Iris pigment epithelial cell (primary cell): ENCODE data around the gene GTF3C6.
"Not testable (repeated sequence)": the region's sequence is repeated elsewhere in the genome, so short reads cannot be mapped to it uniquely, and the experiment has no call there.

Source experiments
- DNase-seq: peaks from one replicate; pipeline ENCODE4 v3.0.0-alpha.2; 2011; ENCODE audit warnings: low read depth

Gene GTF3C6

DNA sequence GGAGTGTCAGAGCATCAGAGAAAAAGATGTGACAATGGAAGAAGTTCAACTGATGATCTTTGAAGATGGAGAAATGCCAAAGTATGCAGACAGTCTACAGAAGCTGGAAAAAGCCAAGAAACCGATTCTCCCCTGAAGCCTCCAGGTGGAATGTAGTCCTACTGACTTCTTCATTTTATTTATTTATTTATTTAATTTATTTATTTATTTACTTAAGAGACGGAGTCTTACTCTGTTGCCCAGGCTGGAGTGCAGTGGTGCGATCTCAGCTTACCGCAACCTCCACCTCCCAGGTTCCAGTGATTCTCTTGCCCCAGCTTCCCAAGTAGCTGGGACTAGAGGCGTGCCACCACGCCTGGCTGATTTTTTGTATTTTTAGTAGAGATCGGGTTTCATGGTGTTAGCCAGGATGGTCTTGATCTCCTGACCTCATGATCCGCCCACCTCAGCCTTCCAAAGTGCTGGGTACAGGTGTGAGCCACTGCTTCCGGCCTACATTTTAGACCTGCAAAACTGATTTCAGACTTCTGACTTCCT is 21.1 kb downstream of the GTF3C6 start:
- no peak for DNase-seq

DNA sequence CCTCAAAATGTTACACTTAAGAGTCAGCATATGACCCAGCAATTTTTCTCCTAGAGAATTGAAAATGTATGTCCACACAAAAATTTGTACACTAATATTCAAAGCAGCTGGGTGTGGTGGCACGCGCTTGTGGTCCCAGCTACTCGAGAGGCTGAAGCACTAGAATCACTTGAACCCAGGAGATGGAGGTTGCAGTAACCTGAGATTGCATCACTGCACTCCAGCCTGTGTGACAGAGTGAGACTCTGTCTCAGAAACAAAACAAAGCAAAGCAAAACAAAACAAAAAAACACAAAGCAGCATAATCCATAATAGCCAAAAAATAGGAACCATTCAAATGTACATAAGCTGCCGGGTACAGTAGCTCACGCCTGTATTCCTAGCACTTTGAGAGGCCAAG is 21.7 kb downstream of the GTF3C6 start:
- no peak for DNase-seq

DNA sequence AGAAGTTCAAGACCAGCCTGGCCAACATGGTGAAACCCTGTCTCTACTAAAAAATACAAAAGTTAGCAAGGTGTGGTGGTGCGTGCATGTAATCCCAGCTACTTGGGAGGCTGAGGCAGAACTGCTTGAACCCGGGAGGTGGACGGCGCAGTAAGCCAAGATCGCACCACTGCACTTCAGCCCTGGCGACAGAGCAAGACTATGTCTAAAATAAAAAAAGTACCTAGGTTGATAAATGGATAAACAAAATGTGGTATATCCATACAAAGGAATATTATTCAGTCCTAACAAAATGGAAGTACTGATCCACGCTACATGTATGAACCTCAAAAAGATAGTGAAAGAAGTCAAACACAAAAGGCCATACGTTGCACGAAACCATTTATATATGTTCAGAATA is 22.1 kb downstream of the GTF3C6 start:
- no peak for DNase-seq

DNA sequence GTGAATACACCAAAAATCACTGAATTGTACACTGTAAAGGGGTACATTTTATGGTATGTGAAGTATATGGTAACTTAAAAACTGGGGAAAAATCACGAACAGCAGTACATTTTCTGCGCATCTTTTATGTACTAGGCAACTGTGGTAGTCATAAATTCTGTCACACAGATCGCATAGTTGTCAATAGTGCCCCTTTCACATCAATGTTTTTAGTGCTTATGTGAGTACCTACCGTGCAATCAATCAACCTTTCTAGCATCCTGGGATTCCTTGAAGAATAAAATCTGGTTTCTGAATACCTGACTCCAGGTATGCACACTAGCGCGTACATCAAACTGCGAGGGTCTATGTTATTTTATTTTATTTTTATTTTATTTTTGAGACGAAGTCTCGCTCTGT is 22.7 kb downstream of the GTF3C6 start:
- no peak for DNase-seq

DNA sequence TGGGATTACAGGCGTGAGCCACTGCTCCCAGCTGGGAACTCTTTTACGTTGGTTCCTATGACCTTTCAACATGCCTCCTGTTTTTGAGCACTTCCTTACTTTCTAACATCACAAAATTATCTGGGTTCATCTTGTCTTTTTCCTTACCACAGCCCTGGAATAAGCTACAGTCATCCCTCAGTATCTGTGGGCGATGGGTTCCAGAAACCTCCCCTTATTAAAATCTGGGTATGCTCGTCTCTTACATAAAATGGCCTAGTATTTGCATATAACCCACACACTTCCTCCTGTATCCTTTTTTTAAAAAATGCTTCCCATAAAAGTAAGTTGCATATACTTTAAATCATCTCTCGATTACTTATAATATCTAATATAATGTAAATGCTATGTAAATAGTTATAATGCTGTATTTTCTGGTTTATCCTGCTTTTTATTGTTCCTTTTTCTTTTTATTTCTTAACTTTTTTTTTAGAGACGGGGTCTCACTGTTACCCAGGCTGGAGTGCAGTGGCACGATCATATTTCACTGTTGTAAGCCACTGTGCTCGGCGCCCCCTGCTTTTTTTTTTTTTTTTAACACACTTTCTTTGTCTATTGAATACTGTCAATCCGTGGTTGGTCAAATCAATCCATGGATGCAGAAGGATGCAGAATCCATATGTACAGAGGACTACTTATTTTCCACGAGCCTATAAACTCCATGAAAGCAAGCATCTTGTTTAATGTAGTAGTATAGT is 32.5 kb downstream of the GTF3C6 start:
- DNase-seq: no peak

DNA sequence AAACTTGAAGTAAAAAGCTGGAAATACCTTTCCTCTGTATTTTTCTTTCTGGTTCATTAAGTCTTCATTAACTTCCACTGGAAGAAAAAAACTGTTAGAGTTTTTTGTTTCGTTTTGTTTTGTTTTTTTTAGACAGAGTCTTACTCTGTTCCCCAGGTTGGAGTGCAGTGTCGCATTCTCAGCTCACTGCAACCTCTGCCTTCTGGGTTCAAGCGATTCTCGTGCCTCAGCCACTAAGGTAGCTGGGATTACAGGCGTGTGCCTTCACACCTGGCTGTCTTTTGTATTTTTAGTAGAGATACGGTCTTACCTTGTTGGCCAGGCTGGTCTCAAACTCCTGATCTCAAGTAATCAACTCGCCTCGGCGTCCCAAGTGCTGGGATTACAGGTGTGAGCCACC is 38.2 kb downstream of the GTF3C6 start:
- no peak for DNase-seq

DNA sequence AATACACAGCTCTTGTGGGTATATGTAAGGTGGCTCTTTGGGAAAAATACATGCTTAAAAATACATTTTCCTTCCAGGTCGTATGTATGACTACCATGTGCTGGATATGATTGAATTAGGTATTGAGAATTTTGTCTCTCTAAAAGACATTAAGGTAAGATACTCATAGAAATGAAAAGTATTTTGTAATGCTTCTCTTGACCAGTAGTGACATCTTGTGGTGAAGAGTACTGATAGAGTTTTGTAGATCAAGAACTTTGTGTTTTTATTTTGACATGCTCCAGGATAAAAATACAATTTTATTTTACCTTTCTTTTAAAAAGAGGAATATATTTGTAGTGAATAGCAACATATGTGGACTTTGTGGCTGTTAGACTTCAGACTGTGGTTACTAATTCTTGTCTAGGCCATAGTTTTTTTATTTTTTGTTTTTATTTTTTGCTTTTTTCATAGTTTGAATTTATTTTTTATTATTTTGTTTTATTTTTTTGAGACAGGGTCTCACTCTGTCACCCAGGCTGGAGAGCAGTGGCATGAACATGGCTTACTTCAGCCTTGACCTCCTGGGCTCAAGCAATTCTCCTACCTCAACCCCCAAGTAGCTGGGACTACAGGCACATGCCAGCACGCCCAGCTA is 41.2 kb downstream of the GTF3C6 start:
- DNase-seq: peak; percentile 48

DNA sequence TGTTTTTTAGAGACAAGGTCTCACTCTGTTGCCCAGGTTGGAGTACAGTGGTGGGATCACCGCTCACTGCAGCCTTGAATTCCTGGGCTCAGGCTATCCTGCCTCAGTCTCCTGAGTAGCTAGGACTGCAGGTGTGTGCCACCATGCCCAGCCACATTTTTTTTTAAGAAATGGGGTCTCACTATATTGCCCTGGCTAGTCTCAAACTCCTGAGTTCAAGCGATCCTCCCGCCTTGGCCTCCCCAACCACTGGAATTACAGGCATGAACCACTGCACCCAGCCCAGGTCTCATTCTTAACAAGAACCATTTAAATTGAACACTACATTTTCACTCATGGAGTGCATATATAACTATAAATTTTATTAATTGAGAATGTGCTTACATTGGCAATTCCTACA is 43.8 kb downstream of the GTF3C6 start:
- no peak for DNase-seq

DNA sequence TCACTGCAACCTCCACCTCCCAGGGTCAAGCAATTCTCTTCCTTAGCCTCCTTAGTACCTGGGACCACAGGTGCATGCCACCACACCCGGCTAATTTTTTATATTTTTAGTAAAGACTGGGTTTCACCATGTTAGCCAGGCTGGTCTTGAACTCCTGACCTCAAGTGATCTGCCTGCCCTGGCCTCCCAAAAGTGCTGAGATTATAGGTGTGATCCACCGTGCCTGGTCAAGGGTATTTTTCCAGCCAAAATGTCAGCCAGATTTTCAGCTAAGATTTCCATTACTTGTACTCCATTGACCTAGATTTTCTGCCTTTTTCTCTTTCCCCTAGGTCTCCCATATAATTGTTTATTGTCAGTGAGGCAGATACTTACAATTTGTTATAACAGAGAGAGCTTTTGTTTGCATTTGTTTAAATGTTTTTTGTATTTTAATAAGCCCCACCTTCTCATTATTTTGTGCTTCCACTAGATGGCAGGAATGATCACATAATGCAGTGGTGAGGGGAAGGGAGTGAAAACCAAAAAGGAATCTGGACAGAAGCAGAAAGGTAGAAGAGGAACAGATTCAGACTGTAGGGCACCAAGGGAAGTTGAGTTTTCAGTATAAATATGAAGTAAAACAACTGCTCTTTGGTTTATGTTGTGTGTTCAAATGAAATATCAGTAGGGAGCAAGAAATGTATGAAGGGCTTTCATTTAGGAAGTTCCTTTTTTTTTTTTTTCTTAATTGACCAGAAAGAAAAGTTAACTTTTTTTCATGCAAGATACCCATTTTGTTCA is 53.0 kb downstream of the GTF3C6 start:
- peak; percentile 59 for DNase-seq

DNA sequence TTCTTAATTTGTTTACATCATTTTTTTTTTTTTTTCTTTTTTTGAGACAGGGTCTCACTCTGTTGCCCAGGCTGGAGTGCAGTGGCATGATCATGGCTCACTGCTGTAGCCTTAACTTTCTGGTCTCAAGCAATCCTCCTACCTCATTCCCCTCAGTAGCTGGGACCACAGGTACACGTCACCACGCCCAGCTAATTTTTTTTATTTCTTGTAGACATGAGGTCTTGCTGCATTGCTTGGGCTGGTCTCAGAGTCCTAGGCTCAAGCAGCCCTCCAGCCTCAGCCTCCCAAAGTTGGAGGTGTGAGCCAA is 53.6 kb downstream of the GTF3C6 start:
- DNase-seq: no peak

DNA sequence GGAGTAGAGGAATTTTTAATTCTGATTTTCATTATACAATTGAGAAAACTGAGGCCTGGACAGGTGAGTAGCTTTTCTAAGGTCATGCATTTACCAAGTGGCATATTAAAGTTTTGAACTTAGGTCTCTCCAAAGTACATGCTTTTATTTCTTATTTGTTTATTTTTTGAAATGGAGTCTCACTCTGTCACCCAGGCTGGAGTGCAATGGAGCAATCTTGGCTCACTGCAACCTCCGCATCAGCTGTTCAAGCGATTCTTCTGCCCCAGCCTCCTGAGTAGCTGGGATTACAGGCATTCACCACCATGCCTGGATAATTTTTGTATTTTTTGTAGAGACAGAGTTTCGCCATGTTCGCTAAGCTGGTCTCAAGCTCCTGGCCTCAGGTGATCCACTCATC is 54.0 kb downstream of the GTF3C6 start:
- DNase-seq: not testable (repeated sequence)

DNA sequence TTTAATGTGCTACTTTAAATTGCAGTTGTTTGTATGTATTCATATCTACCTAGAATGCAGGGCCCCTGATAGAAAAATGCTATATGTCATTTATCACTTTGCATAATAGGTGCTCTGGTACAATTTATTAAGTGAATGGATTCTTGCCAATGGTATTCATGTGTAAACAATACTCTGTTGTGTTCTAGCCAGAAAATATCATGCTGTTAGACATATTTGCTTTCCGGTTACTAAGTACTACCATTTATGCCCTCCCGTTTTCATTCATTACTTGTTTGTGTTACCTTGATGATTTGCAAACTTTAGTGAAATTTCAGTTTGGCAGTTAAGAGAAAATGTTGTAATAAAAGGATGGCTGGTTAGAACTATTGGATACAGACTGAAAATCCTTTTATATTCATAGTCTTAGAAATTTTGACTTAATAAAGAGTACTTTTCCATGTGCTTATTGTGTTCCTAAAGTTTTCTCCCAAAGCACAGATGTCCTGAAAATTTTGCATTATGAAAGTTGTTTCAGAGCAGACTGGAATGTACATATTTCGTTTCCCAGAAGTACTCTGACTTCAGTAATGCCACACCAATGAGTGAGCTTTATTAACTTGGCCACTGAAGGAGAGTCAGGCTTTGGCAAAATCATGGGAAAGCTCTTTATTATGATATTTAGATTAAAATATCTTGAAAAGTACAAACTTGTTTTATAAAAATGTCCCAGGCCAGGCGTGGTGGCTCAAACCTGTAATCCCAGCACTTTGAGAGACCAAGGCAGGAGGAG is 54.8 kb downstream of the GTF3C6 start:
- DNase-seq: peak; percentile 47

DNA sequence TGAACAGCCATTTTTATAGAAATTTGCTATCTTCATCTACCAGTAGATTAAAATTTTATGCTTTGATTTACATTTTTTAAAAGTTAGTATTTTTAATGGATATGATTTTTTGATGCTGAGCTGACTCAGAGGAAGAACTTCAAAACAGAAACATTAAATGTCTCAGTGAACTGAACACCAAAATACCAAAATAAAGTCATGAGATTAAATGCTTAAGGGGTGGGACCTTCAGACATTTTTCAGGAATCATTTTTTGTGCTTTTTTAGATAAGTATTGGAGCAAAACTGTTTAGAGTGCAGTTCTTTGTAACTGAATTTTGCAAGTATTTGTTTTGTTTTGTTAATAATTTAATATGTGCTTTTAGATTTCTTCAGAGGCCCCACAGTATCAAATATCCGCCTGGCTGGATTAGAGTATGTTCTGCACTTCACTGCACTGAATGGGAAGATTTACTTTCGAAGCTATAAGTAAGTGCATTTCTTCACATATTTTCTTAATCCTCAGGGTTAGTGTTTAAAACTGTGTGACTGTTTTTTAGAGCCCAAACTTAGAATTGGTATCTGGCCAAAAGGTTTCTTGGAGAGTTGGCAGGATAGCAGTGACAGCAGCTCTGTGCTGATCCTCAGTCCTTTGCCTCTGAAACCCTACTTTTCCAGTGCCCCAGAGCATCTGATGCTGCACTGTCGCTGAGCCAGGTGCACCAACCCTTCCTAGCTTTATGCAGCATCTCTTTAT is 57.1 kb downstream of the GTF3C6 start:
- DNase-seq: peak; percentile 14

DNA sequence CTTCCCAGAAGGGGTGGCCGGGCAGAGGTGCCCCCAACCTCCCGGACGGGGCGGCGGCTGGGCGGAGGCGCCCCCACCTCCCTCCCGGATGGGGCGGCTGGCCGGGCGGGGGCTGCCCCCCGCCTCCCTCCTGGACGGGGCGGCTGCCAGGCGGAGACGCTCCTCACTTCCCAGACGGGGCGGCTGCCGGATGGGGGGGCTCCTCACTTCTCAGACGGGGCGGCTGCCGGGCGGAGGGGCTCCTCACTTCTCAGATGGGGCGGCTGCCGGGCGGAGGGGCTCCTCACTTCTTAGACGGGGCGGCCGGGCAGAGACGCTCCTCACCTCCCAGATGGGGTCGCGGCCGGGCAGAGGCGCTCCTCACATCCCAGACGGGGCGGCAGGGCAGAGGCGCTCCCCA is 58.7 kb downstream of the GTF3C6 start:
- not testable (repeated sequence) for DNase-seq
